Activated gamma-delta T cell (primary cell): ENCODE measurements around the gene CDC14B.
"Not testable (repeated sequence)": the region's sequence is repeated elsewhere in the genome, so short reads cannot be mapped to it uniquely, and the experiment has no call there.

Experiments
- DNase-seq: peaks from one replicate; lab custom pipeline; 2025; lab: John Stamatoyannopoulos, UW
- total RNA-seq, 2 donors: gene quantifications; one replicate each; lab custom pipeline; 2026; lab: John Stamatoyannopoulos, UW

The CDC14B gene
- 10.9 to 16.1 reads per million in 2 donors for total RNA-seq

- DNase-seq = peak; percentile 25
Observed at GRCh38 chr9:96619491-96620180, at the start of gene CDC14B. TSS of gene CDC14B (minus strand) at chr9:96619843. CDS start at chr9:96619378, 465 bp downstream.

- DNase-seq = no peak
Observed at GRCh38 chr9:96668868-96669534, 49.4 kb upstream of the CDC14B start.

- DNase-seq = no peak
Observed at GRCh38 chr9:96667363-96667728, 47.7 kb upstream of the CDC14B start.

GRCh38 chr9:96666653-96667362, 47.2 kb upstream of the CDC14B start:
- not testable (repeated sequence) for DNase-seq

GRCh38 chr9:96665789-96666188, 46.1 kb upstream of the CDC14B start:
- DNase-seq = no peak

- DNase-seq = no peak
Observed at GRCh38 chr9:96663506-96664120, 44.0 kb upstream of the CDC14B start.

- DNase-seq = no peak
Observed at GRCh38 chr9:96661711-96662110, 42.1 kb upstream of the CDC14B start.

GRCh38 chr9:96660692-96661248, 41.1 kb upstream of the CDC14B start:
- DNase-seq = no peak

GRCh38 chr9:96655198-96655851, 35.7 kb upstream of the CDC14B start, which contains the start of gene PRXL2C:
TSS of gene PRXL2C (minus strand) at chr9:96655317. CDS start at chr9:96655281, 36 bp downstream.
- peak; percentile 77 for DNase-seq

GRCh38 chr9:96654450-96655197, 35.0 kb upstream of the CDC14B start:
- peak; percentile 62 for DNase-seq

GRCh38 chr9:96651626-96652025, 32.0 kb upstream of the CDC14B start:
- no peak for DNase-seq

- no peak for DNase-seq
Observed at GRCh38 chr9:96649620-96650324, 30.1 kb upstream of the CDC14B start.

- DNase-seq = no peak
Observed at GRCh38 chr9:96646081-96646991, 26.7 kb upstream of the CDC14B start.

- no peak for DNase-seq
Observed at GRCh38 chr9:96644137-96644536, 24.5 kb upstream of the CDC14B start.

- DNase-seq = no peak
Observed at GRCh38 chr9:96641514-96641913, 21.9 kb upstream of the CDC14B start.

- DNase-seq = no peak
Observed at GRCh38 chr9:96638606-96639364, 19.1 kb upstream of the CDC14B start.

- DNase-seq = no peak
Observed at GRCh38 chr9:96636368-96636767, 16.7 kb upstream of the CDC14B start.

GRCh38 chr9:96633579-96633978, 13.9 kb upstream of the CDC14B start:
- not testable (repeated sequence) for DNase-seq
